ENCODE data around the gene RNF208.

Gene RNF208

DNA sequence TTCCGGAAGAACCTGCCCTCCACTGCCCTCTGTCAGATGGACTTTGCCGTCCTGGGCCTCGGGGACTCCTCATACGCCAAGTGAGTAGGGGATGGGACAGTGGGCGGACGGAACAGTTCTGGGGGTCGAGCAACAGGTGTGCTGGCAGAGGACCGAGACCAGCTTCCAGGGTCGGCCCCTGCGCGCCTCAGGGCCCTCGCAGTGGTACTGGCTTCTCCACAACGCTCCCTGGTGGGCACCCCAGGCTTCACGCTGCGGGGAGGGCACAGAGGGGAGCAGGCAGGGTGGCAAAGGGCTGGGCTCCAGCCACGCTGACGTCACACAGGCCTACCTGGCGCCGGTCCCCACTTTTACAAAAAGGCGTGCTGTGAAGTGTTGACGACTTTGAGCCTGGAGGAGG, 9.5 kb downstream of the RNF208 start:
- no peak overlapping the region for H3K4me2 ChIP-seq (ENCODE audit: insufficient read depth, low read length)
- peaks cover 2% of the 10 kb centered on the region for H3K4me1 ChIP-seq (ENCODE audit: insufficient read depth, low read length)
- no peak overlapping the region for H3K27ac ChIP-seq (ENCODE audit: low read length)
- H3K79me2 ChIP-seq (ENCODE audit: insufficient read depth, low read length) = peaks cover 3% of the 10 kb centered on the region
- DNase-seq = no peak
- no peaks in the 10 kb centered on the region for H3K27me3 ChIP-seq (ENCODE audit: insufficient read depth, low read length, poor library complexity)
- H4K20me1 ChIP-seq (ENCODE audit: insufficient read depth, low read length) = peaks cover 4% of the 10 kb centered on the region; the same call in 1 of the 2 replicates
- H3K9ac ChIP-seq (ENCODE audit: low read depth, low read length) = no peak overlapping the region
- H2AFZ ChIP-seq (ENCODE audit: low read depth, low read length) = no peak overlapping the region
- H3K9me3 ChIP-seq (ENCODE audit: insufficient read depth, low read length, severe bottlenecking) = no peaks in the 10 kb centered on the region
- TF ChIP-seq EZH2 (IDR thresholded peaks at IDR 0.05; ENCODE audit: borderline replicate concordance, low read depth, low read length, severe bottlenecking) = no peak
- TF ChIP-seq, protein P1, sequence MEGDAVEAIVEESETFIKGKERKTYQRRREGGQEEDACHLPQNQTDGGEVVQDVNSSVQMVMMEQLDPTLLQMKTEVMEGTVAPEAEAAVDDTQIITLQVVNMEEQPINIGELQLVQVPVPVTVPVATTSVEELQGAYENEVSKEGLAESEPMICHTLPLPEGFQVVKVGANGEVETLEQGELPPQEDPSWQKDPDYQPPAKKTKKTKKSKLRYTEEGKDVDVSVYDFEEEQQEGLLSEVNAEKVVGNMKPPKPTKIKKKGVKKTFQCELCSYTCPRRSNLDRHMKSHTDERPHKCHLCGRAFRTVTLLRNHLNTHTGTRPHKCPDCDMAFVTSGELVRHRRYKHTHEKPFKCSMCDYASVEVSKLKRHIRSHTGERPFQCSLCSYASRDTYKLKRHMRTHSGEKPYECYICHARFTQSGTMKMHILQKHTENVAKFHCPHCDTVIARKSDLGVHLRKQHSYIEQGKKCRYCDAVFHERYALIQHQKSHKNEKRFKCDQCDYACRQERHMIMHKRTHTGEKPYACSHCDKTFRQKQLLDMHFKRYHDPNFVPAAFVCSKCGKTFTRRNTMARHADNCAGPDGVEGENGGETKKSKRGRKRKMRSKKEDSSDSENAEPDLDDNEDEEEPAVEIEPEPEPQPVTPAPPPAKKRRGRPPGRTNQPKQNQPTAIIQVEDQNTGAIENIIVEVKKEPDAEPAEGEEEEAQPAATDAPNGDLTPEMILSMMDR (IDR thresholded peaks at IDR 0.05; ENCODE audit: borderline replicate concordance, extremely low read depth, low read length, poor library complexity, severe bottlenecking) = peak; percentile 33
- ATAC-seq (ENCODE audit: insufficient read depth, low read depth) = peak; percentile 41; the same call in 1 of the 3 replicates
- H3K4me3 ChIP-seq (ENCODE audit: low read depth in 1 of 2, low read length in 2 of 2) = no peak overlapping the region
- H3K36me3 ChIP-seq (ENCODE audit: insufficient read depth, low read length) = peaks cover 37% of the 10 kb centered on the region

DNA sequence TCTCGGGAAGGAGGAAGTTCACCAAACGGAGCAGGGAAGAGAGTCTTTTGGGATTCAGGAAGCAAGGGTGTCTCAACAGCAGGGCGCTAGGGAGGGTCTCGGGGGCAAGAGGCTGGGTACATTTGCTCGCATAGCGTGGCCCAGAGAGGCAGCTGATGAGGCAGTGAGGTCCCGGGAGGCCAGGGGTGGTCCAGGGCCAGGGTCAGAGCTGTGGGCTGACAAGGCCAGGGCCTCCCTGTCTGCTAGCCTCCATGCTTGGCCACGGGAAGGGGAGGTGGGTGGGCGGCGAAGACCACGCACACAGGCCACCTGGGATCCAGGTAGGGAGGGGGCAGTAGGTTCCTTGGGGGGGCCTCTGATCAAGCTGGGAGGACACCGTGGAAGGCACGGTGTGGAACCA, 10.5 kb downstream of the RNF208 start:
- H3K27me3 ChIP-seq (ENCODE audit: insufficient read depth, low read length, poor library complexity) = no peaks in the 10 kb centered on the region
- no peak for TF ChIP-seq EZH2 (IDR thresholded peaks at IDR 0.05; ENCODE audit: borderline replicate concordance, low read depth, low read length, severe bottlenecking)
- TF ChIP-seq, protein P1 (IDR thresholded peaks at IDR 0.05; ENCODE audit: borderline replicate concordance, extremely low read depth, low read length, poor library complexity, severe bottlenecking) = no peak
- H3K79me2 ChIP-seq (ENCODE audit: insufficient read depth, low read length) = peaks cover 13% of the 10 kb centered on the region
- no peak overlapping the region for H2AFZ ChIP-seq (ENCODE audit: low read depth, low read length)
- no peak overlapping the region for H3K27ac ChIP-seq (ENCODE audit: low read length)
- no peak; the same call in 2 of the 3 replicates for ATAC-seq (ENCODE audit: insufficient read depth, low read depth)
- no peak overlapping the region for H3K4me2 ChIP-seq (ENCODE audit: insufficient read depth, low read length)
- DNase-seq = no peak
- no peaks in the 10 kb centered on the region for H3K9me3 ChIP-seq (ENCODE audit: insufficient read depth, low read length, severe bottlenecking)
- peaks cover 8% of the 10 kb centered on the region; the same call in 1 of the 2 replicates for H4K20me1 ChIP-seq (ENCODE audit: insufficient read depth, low read length)
- no peak overlapping the region for H3K9ac ChIP-seq (ENCODE audit: low read depth, low read length)
- peaks cover 47% of the 10 kb centered on the region for H3K36me3 ChIP-seq (ENCODE audit: insufficient read depth, low read length)
- peaks cover 12% of the 10 kb centered on the region for H3K4me1 ChIP-seq (ENCODE audit: insufficient read depth, low read length)
- no peak overlapping the region for H3K4me3 ChIP-seq (ENCODE audit: low read depth in 1 of 2, low read length in 2 of 2)

DNA sequence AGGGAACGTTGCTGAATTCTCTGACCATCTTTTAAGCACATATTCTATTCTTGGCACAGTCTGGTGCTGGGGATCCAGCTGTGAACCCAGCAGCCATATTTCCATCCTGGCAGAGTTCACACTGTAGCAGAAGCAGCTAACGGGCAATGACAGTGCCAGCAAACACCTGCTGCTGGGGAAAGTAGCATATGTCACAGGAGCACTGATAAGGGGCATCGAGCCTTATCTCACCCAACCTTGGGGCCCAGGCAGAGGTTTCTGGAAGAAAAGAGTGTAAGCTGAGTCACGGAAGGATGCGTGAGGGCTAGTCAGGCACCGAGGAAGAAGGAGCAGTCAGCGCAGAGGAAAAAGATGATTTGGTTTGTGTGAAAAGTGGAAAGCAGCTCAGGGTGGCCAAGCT, 15.4 kb downstream of the RNF208 start:
- no peaks in the 10 kb centered on the region for H3K27me3 ChIP-seq (ENCODE audit: insufficient read depth, low read length, poor library complexity)
- ATAC-seq (ENCODE audit: insufficient read depth, low read depth) (no peak), DNase-seq (no peak)
- peak overlapping the region; percentile 99 to 100; a peak in 3 of 4 replicates for H3K4me3 ChIP-seq (ENCODE audit: low read depth in 1 of 2, low read length in 2 of 2)
- H3K4me1 ChIP-seq (ENCODE audit: insufficient read depth, low read length) = peaks cover 49% of the 10 kb centered on the region
- H2AFZ ChIP-seq (ENCODE audit: low read depth, low read length) = no peak overlapping the region
- H3K36me3 ChIP-seq (ENCODE audit: insufficient read depth, low read length) = peaks cover 36% of the 10 kb centered on the region
- H3K27ac ChIP-seq (ENCODE audit: low read length) = no peak overlapping the region; the same call in 1 of the 2 replicates
- no peaks in the 10 kb centered on the region for H3K9me3 ChIP-seq (ENCODE audit: insufficient read depth, low read length, severe bottlenecking)
- peaks cover 53% of the 10 kb centered on the region for H3K79me2 ChIP-seq (ENCODE audit: insufficient read depth, low read length)
- H4K20me1 ChIP-seq (ENCODE audit: insufficient read depth, low read length) = peaks cover 25% of the 10 kb centered on the region
- peak overlapping the region; percentile 98 for H3K9ac ChIP-seq (ENCODE audit: low read depth, low read length)
- peak overlapping the region; percentile 99 for H3K4me2 ChIP-seq (ENCODE audit: insufficient read depth, low read length)
- TF ChIP-seq, protein P1 (IDR thresholded peaks at IDR 0.05; ENCODE audit: borderline replicate concordance, extremely low read depth, low read length, poor library complexity, severe bottlenecking) = no peak
- TF ChIP-seq EZH2 (IDR thresholded peaks at IDR 0.05; ENCODE audit: borderline replicate concordance, low read depth, low read length, severe bottlenecking) = no peak
